HG03045 (cell line): ENCODE results near the gene DBP.
"Not testable (repeated sequence)": the region's sequence is repeated elsewhere in the genome, so short reads cannot be mapped to it uniquely, and the experiment has no call there.

ENCODE experiments used
- ATAC-seq: cut with Tn5 transposase; IDR thresholded peaks from one replicate; pipeline ENCODE4 v1.9.1; 2021; ENCODE audit warnings: mild to moderate bottlenecking, moderate library complexity; ENCODE audit not compliant: unreplicated experiment

Gene DBP, protein sequence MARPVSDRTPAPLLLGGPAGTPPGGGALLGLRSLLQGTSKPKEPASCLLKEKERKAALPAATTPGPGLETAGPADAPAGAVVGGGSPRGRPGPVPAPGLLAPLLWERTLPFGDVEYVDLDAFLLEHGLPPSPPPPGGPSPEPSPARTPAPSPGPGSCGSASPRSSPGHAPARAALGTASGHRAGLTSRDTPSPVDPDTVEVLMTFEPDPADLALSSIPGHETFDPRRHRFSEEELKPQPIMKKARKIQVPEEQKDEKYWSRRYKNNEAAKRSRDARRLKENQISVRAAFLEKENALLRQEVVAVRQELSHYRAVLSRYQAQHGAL

DNA sequence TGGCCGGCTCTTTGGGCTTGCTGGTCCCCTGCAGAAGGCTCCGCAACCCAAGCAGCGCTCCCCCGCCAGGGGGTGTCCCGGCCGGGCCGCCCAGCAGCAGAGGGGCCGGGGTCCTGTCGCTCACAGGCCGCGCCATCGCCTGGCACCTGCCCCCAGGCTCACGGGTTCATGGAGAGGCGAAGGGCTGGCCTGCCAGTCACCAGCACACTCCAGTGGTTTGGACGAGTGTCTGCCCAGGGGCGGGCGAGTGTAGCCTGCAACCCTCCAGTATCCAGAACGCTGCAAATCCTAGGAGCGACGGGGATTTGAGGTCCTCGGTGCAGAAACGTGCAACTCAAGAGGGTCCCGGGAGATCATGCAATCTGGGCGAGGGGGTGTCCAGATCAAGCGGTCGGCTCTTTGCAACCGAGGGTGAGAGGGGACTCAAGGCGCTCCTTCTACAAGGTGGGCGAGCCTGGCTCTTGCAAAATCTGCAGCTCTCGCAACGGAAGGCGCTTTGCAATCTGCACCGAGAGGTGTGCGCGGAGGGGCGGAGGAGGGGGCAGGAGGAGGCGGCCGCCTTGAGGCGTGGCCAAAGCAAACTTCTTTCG is at the start of gene DBP:
Gene DBP (minus strand): TSS at position 521 of the 590 bp plus-strand sequence. CDS start 385 bp downstream, at position 136.
- no peak for ATAC-seq

DNA sequence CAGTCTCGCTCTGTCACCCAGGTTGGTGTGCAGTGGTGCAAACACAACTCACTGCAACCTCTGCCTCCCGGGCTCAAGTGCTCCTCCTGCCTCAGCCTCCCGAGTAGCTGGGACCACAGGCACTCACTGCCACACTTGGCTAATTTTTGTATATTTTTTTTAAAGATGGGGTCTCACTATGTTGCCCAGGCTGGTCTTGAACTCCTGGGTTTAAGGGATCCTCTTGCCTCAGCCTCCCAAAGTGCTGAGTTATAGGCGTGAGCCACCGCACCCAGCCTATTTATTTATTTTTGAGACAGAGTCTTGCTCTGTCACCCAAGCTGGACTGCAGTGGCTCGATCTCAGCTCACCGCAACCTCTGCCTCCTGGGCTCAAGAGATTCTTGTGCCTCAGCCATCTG is 49.5 kb upstream of the DBP start:
- ATAC-seq, result not testable (repeated sequence)

DNA sequence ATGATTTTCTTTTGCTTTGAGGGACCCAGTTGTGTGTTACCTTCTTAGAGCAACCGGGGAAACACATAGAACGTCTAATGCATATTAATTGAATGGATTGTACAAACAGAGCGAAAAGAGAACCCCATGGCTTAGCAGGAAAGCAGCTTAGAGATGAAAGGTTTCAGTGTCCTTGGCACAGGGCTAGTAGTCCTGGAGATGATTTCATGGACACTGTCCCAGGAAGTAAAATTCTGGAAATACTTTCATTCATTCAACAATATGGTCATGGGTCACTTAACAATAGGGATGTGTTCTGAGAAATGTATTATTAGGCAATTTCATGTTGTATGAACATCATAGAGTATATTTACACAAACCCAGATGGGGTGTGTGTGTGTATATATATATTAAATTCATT is 48.9 kb upstream of the DBP start:
- no peak for ATAC-seq

DNA sequence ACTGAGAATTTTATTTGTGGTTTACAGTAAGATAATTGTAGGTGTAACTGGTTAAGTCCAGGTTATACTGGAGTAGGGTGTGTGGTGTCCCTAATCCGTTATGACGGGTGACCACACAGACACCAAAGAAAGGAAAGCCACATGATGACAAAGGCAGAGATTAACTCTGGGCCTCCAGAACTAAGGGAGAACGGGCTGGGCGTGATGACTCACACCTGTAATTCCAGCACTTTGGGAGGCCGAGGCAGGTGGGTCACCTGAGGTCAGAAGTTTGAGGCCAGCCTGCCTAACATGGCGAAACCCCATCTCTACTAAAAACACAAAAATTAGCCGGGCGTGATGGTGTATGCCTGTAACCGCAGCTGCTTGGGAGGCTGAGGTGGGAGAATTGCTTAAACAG is 48.4 kb upstream of the DBP start:
- ATAC-seq, result no peak

DNA sequence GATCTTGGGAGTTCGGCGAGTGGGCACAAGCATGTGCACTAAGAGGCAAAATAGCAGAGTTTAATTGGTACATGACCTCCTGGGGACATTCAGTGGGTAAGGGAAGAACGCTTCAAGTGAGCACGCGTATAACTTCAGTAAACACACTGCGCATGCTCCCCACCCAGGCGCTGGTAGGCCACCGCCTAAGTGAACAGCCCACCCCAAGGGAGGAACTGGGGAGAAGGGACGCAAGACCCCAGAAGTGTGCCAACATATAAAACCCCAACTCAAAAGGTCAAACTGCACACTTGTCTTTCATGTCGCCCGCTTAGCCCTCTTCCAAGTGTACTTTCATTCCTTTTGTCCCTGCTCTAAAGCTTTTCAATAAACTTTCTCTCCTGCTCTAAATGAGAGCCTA is 46.2 kb upstream of the DBP start:
- no peak for ATAC-seq

DNA sequence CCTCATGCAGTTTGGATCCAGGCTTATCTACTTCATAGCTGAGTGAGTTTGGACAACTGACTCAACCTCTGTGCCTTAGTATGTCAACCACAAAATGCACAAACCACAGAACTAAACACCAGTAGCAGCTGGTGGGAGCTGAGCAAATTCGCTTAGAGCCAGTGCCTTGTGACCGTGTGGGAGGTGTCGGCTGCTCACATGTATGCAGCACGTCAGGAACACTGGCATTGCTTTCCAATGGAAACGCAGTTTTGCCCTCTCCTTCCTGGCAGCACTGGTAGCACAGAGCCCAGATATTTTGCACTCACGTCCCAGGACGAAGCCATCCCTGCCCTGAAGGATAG is 43.9 kb upstream of the DBP start:
- ATAC-seq, result no peak

DNA sequence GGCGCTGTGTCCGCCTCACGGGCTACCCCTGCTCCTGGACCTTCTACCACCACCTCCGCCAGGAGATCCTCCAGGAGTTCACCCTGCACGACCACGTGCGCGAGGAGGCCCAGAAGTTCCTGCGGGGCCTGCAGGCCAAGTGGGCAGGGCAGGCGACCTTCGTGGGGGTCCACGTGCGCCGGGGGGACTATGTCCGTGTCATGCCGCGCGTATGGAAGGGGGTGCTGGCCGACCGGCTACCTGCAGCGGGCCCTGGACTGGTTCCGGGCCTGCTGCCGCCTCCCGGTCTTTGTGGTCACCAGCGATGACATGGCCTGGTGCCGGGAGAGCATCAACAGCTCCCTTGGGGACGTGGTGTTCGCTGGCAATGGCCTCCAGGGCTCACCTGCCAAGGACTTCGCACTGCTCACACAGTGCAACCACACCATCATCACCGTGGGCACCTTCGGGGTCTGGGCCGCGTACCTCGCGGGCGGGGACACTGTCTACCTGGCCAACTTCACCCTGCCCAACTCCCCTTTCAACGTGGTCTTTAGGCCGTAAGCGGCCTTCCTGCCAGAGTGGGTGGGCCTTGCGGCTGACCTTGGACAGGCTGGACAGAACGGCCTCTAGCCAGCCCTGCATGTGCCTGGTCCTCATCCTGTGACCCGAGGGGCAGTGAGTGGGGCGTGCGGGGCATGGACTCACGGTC is 43.4 kb upstream of the DBP start:
- no peak for ATAC-seq

DNA sequence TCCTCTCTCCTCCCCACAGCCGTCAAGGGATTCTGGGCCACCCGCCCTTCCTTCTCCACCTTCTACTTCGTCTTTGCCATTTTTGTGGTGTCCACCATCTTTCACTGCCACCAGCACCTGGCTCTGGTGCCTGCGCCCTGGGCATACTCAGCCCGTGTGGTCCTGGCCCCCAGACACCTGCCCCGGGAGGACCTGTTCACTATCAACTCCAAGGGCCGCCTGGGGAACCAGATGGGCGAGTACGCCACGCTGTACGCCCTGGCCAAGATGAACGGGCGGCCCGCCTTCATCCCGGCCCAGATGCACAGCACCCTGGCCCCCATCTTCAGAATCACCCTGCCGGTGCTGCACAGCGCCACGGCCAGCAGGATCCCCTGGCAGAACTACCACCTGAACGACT is 42.8 kb upstream of the DBP start:
- ATAC-seq, result not testable (repeated sequence)

DNA sequence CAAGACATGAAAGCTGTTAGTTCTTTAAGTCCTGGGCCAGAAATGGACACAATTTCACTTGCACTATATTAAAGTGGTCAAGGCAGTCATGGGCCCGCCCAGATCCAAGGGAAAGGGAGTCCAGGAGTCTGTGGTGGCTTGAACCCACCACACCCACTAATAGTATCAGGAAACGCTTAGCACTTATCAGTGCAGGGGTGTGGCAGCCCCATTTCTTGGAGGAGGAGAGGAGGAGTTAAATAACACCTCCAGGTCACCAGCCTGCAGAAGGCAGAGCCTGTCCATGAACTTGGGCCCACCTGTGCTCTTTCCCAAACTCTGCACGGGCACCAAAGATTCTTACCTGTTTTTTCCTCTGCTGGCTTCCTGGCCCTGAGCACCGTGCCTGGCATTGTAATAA is 41.0 kb upstream of the DBP start:
- no peak for ATAC-seq

DNA sequence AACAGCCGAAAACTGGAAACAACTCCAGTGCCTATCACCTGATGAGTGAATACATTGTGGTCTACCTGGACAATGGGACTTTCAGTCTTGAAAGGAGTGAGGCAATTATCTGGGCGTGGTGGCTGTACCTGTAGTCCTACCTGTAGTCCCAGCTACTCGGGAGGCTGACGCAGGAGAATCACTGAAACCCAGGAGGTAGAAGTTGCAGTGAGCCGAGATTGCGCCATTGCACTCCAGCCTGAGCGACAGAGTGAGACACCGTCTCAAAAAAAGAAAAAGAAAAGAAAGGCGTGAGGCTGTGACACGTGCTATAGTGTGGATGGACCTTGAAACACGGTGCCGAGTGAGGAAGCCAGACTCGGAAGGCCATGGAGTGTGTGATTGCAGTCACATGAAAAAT is 39.7 kb upstream of the DBP start:
- no peak for ATAC-seq

DNA sequence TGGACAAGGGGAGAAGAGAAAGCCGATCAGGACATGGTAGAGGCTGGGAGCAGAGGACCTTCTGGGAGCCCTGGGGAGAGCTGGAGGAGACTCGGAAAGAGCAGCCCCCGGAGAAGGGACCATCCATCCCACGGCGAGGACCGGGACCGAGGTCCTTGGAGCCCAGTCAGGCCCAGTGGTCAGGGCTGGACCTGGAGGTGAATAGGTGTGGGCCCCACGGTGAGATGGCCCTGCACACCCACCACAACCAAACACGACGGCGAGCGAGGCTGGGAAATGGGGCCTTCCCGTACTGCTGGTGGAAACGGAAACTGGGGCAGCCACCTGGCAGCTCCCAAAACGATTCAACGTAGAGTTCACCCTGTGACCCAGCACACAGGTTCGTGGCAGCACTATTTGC is 39.3 kb upstream of the DBP start:
- no peak for ATAC-seq

DNA sequence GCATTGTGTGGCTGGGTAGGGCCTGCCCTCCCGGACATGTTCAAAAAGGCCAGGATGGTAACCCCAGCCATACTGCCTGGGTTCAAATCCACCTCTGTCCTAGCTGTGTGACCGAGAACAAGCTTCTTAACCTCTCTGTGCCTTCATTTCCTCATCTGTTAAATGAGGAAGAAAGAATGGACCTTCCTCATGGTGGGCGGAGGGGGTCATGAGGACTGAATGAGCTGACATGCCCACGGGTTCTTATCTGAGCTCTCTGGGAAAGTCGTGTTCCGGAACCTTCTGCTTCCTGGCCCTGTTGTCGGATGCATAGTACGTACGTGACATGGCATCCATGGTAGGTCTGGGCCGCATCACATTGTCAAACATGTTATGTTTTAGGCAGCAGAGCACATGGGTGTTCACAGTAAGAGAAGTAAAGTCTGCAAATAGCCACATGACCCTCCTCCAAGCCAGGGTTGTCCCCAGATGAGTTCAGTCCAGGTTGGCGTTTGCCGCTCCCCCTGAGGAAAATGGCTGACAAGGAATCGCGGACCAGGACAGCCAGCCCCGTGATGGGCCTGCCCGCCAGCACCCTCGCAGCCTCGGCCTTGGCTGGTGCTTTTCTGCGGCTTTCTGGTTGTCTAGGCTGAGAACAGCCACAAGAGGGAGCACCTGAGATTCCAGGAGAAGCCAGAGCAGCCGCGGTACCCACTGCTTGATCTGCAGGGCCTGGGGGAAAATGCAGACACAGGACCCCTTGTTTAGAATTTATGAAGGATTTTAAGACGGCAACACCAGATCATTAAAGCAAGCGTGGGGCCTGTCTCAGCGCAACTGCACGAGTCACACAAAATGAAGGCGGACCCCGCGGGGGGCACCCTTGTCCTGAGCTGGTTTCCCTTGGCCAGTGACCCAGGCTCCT is 38.0 kb upstream of the DBP start:
- ATAC-seq, result no peak

DNA sequence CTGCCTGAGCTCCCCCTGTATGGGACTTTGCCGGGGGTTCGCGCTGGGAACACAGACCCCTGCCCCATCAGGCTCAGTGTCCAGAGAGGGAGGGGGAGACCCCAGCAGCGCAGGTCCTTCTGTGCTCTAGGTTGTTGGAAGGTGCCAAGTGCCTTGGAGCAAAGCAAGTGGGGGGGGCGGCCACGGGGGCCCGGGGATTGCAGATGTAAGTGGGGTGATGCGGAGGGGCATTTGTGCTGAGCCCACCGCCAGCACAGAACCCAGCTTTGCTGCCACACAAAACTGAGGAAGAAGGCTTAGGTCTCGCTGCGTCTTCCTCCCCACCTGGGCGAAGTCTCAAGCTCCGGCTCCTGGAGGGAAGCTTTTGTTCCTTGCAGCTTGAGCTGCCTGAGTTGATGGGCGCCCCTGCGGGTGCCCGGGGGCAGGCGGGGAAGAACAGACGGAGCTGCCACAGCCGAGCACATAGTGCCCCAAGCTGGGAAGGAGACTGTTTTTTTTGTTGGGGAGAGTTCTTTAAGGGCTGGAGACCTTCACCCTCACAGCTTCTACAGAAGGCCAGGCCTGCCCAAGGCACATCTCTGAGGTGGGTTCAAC is 37.1 kb upstream of the DBP start:
- no peak for ATAC-seq

DNA sequence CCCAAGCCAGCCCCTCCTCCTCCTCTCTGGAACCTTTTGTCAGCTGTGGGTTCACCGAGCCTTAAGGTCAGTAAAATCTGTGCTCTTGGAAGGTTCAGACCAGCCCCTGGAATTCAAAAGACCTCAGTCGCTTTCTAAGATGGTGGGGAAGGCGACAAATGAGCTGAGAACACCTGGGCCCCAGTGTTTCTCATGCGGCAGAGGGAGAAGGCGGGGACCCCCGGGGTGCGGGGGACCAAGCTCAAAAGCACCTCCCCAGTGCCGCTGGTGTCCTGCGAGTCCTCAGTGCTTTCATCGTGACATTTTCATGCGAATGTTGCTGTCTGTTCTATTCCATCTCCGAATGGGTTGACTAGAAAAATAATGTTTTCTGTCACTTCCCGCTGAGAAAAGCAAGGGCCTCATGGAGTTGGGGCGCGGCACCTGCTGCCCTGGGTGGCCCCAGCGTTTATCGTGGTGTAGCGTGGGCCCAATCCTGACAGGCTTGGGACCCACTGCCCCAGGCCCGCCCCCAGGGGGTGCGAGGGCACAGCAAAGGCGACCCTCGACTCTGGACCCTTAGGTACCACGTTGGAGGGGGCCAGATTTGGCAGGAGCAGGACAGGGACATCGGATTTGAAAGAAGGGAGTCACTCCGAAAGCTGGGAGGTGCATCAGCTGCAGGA is 36.4 kb upstream of the DBP start:
- no peak for ATAC-seq

DNA sequence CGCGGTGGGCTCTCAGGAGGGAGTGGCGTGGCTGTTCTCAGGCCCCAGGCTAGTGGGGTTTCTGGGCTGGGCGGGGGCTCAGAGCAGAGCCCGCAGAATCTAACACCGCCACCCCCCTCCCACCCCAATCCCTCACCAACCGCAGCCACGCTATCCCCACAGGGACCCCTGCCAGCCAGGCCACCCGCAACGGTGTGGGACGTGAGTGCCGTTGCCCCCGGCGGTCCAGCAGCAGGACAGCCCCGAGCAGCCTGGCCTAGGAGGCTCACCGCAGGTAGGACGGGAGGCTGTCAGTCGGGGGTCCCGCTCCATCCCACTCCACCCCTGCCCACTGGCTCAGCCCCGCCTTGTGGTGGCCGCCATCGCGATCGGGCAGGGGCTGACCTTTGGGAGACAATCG is 35.8 kb upstream of the DBP start, which contains the start of gene NTN5:
Gene NTN5 (minus strand): TSS at position 24 of the 400 bp plus-strand sequence. CDS start 2,031 bp downstream, outside the sequence.
- ATAC-seq, result no peak

DNA sequence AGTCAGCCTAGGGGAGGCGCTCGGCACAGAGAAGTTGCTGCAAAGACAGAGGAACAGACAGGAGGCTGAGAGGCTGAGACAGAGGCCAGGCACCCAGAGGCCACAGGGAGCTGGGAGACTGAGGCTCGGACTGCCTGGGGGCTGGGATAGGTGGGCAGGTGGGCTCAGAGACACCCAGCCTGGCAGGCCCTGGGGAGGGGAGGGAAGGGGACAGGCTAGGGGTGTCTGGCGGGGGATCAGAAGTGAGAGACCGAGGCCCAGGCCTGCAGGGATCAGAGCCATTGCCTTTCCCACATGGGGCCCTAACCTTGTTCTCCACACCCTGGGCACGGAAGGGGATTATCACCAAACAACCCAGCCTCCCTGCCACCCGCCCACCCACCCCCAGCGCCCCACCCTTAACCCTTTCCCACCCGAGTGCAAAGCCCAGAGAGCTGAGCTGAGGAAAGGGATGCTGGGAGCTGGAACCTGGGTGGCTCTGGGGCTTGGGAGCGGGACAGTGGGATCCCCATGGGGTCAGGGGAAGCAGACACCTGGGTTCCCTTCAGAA is 34.3 kb upstream of the DBP start:
- no peak for ATAC-seq

DNA sequence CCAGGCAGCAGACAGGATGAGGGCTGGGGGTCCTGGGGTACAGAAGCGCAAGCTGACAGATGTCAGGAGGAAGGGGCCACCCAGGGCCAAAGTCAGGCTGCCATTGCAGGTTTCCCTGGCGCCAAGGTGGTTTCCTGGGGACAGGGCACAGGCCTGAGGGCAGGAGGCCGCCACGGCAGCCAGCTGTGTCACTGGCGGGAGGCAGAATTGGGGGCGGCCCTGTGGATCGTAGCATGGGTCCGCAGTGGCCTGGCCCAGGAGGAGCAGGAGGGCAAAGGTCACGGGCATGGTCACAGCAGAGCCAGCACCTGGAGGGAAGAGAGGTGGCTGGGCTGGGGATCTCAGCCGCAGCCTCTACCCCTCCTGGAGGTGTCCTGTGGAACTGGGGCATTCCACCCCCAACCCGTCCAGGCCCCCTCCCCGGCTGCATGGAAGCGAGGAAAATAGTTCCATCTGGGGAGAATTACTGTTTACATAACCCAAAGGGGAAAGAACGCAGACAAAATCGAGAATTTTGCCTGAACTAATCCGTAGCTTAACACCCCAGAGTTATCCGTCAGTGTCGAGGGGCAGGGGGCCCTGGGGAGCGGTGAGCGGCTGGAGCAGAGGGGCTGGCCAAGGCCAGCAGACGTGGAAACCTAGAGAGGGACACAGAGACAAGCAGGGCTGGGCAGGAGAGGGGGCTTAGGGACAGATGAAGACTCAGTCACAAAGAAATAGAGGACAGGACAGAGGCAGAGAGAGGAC is 33.7 kb upstream of the DBP start:
- ATAC-seq, result no peak

DNA sequence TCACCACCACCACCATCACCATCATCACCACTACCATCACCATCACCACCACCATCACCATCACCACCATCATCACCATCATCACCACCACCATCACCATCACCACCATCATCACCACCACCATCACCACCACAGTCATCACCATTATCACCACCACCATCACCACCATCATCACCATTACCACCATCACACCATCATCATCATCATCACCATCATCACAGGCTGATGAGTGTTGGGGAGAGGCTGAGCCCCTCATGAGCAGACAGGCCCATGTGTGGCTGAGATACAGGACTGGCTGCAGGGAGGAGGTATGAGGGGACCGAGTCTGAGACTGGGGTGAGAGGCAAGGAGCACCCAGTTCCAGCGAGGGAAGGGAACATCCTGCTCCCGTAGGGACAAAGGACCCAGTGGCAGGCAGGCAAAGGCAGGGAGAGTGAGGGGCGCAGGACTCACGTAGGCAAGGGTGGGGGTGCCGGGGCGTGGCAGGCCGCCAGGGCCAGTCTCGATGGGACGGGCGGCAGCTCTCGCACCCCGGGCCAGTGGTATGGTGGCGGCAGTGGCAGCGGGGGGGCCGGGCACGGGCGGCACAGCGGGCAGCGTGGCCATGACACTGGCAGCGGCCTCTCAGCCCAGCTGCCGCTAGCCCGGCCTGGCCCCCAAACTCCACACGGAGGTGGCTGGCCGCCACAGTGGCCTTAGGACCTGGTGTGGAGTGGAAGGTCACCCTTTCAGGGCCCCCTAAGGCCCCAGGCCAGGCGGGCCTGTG is 32.9 kb upstream of the DBP start:
- no peak for ATAC-seq

DNA sequence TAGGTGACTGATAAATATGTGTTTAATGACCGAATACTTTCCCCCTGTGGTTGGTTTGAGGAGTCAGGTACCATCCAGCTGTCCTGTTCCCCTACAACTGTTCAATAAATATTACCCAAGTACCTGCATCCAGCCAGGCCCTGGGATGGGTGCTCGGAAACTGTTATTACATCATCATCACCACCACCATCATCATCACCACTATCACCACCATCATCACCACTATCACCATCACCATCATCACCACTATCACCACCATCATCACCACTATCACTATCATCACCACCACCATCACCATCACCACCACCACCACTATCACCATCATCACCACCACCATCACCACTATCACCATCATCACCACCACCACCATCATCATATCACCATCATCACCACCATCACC is 31.6 kb upstream of the DBP start:
- no peak for ATAC-seq
